ENCODE results near the gene ITPR2. TPM values are rescaled to one million over a fixed set of nuclear protein-coding genes. Genes with fewer than 3 reads are reported as not detected.

Gene ITPR2
- total RNA-seq, 1 donor from 2014 or later: 16.7 TPM

- peaks cover 2% of the 10 kb centered on the region for H3K36me3 Mint-ChIP-seq (ENCODE audit: low read depth)
- TF ChIP-seq, protein P1, sequence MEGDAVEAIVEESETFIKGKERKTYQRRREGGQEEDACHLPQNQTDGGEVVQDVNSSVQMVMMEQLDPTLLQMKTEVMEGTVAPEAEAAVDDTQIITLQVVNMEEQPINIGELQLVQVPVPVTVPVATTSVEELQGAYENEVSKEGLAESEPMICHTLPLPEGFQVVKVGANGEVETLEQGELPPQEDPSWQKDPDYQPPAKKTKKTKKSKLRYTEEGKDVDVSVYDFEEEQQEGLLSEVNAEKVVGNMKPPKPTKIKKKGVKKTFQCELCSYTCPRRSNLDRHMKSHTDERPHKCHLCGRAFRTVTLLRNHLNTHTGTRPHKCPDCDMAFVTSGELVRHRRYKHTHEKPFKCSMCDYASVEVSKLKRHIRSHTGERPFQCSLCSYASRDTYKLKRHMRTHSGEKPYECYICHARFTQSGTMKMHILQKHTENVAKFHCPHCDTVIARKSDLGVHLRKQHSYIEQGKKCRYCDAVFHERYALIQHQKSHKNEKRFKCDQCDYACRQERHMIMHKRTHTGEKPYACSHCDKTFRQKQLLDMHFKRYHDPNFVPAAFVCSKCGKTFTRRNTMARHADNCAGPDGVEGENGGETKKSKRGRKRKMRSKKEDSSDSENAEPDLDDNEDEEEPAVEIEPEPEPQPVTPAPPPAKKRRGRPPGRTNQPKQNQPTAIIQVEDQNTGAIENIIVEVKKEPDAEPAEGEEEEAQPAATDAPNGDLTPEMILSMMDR (conservative IDR thresholded peaks at IDR 0.05): no peak
- peaks cover 2% of the 10 kb centered on the region for H3K9me3 Mint-ChIP-seq
- H3K4me3 Mint-ChIP-seq: no peak overlapping the region
- H3K27me3 Mint-ChIP-seq (ENCODE audit: low read depth): no peaks in the 10 kb centered on the region
- no peak for DNase-seq (ENCODE audit: low read depth, low spot score)
- H3K4me1 Mint-ChIP-seq: peaks cover 6% of the 10 kb centered on the region
- H3K27ac Mint-ChIP-seq (ENCODE audit: unreplicated experiment): no peak overlapping the region
Measured at GRCh38 chr12:26636710-26637328, 196.2 kb downstream of the ITPR2 start.

DNA sequence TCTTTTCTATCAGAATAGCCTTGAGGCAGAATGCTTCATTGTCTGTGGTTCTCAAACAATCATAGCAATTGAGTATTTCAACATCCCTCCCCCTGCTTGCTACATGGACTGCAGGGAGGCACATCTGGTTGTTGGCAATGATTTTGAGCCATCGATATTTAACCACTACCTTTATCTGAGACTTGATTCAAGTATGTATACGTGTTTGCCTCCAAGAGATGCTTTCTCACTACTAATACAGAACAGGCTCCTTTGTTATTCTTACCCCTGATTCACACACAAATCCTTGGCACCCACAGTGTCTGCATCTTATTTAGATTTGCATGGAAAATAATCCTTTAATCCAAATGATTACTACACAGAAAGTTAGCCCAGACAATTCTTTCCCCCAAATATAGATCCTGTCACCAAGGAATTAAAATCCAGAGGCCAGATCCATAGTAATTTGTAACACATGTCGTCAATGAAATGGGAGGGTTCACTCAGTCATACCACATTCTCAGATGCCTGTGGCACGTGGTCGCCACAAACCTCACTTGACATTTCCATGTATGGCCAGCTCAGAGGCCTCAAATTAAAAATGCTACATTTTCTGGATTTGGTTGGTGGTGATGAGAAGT lies 199.3 kb downstream of the ITPR2 start:
- H3K4me1 Mint-ChIP-seq: peaks cover 6% of the 10 kb centered on the region
- H3K9me3 Mint-ChIP-seq: no peaks in the 10 kb centered on the region
- DNase-seq (ENCODE audit: low read depth, low spot score): no peak
- H3K4me3 Mint-ChIP-seq: no peak overlapping the region
- TF ChIP-seq, protein P1 (conservative IDR thresholded peaks at IDR 0.05): no peak
- H3K27me3 Mint-ChIP-seq (ENCODE audit: low read depth): no peaks in the 10 kb centered on the region
- no peak overlapping the region for H3K27ac Mint-ChIP-seq (ENCODE audit: unreplicated experiment)
- no peaks in the 10 kb centered on the region for H3K36me3 Mint-ChIP-seq (ENCODE audit: low read depth)

DNA sequence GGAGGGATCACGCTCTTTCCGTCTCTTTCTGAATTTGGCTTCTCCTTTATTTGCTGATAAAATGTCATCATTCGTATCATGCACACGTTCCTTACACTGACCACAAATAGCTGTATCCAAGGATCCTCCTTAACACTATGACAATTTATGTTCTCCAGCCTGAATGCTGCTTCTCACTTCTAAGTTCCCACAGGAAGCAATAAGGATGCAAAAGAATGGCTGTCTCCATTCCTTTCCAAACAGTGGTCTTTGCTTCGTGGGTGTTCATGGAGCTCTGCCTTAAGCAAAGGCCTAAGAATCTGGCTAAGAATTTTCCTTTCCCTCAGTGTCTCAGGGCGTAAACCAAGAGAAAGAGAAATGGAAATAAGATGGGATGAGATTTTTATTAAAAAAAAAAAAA lies 200.2 kb downstream of the ITPR2 start:
- H3K27ac Mint-ChIP-seq (ENCODE audit: unreplicated experiment): no peak overlapping the region

DNA sequence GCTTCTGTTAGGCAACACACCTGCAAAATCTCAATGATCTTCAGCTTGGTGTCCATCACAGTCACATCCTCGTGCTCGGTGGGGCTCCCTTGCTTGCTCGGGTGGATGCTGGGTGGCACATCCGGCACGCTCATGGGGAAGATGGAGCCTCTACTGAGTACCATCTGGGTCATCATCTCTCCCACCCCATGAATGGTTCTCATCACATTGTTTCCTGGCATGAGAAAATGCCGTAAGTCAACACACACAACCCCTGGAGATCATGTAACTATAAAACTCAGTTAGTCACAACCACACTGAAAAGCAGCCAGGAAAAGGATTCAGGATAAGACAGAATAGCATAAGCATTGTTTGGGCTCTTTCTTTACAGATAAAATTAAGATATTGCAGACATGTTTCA lies 201.1 kb downstream of the ITPR2 start:
- Mint-ChIP-seq H3K4me1 (peaks cover 9% of the 10 kb centered on the region), H3K4me3 (no peak overlapping the region), H3K36me3 (ENCODE audit: low read depth) (no peaks in the 10 kb centered on the region), H3K27ac (ENCODE audit: unreplicated experiment) (no peak overlapping the region), H3K27me3 (ENCODE audit: low read depth) (no peaks in the 10 kb centered on the region), H3K9me3 (no peaks in the 10 kb centered on the region)
- DNase-seq (ENCODE audit: low read depth, low spot score): no peak
- TF ChIP-seq, protein P1 (conservative IDR thresholded peaks at IDR 0.05): no peak

More for the DNA sequence above, 200.2 kb downstream of the ITPR2 start:
- Mint-ChIP-seq H3K27me3 (ENCODE audit: low read depth) (no peaks in the 10 kb centered on the region), H3K4me3 (no peak overlapping the region), H3K36me3 (ENCODE audit: low read depth) (no peaks in the 10 kb centered on the region), H3K9me3 (no peaks in the 10 kb centered on the region), H3K4me1 (peaks cover 9% of the 10 kb centered on the region)
- TF ChIP-seq, protein P1 (conservative IDR thresholded peaks at IDR 0.05): no peak
- DNase-seq (ENCODE audit: low read depth, low spot score): no peak

- Mint-ChIP-seq H3K4me3 (no peak overlapping the region), H3K27me3 (ENCODE audit: low read depth) (no peaks in the 10 kb centered on the region), H3K27ac (ENCODE audit: unreplicated experiment) (peak overlapping the region; percentile 73), H3K9me3 (no peaks in the 10 kb centered on the region), H3K36me3 (ENCODE audit: low read depth) (no peaks in the 10 kb centered on the region), H3K4me1 (peaks cover 9% of the 10 kb centered on the region)
- DNase-seq (ENCODE audit: low read depth, low spot score): no peak
- TF ChIP-seq, protein P1 (conservative IDR thresholded peaks at IDR 0.05): no peak
Measured at GRCh38 chr12:26630546-26631027, 202.4 kb downstream of the ITPR2 start.
